Chondrocyte (in vitro differentiated cells): ENCODE data around the gene NPHS1. TPM values are rescaled to one million over a fixed set of nuclear protein-coding genes. Genes with fewer than 3 reads are reported as not detected.

Experiments
- DNase-seq: peaks from one replicate; pipeline ENCODE4 v3.0.0; 2021; ENCODE audit warnings: mixed read lengths, low spot score
- H3K27ac Mint-ChIP-seq: one replicate; pipeline ENCODE4 v1.8.0; 2021; ENCODE audit warnings: mild to moderate bottlenecking, moderate library complexity, mixed read lengths; ENCODE audit not compliant: unreplicated experiment
- H3K27me3 Mint-ChIP-seq: 2 replicates; pipeline ENCODE4 v1.8.0; 2021; ENCODE audit warnings: low read depth, mixed read lengths
- H3K36me3 Mint-ChIP-seq: 2 replicates; pipeline ENCODE4 v1.8.0; 2021; ENCODE audit warnings: low read depth, mixed read lengths
- H3K4me1 Mint-ChIP-seq: 2 replicates; pipeline ENCODE4 v1.8.0; 2021; ENCODE audit warnings: low read depth, mild to moderate bottlenecking, mixed read lengths
- H3K4me3 Mint-ChIP-seq: one replicate; pipeline ENCODE4 v1.8.0; 2021; ENCODE audit warnings: mild to moderate bottlenecking, moderate library complexity, mixed read lengths; ENCODE audit not compliant: unreplicated experiment
- H3K9me3 Mint-ChIP-seq: 2 replicates; pipeline ENCODE4 v1.8.0; 2021; ENCODE audit warnings: low read depth, mixed read lengths
- total RNA-seq: library from RNA; stranded (reverse); gene quantifications from 3 replicates; pipeline ENCODE4 v1.2.1, GENCODE V29; 2021
- TF ChIP-seq, protein P1 (sequence below): fragments of 200-600 bp; sonication (generic); IDR thresholded peaks from 2 replicates; pipeline ENCODE4 v1.5.0; 2021; ENCODE audit warnings: antibody characterized with exemption, mild to moderate bottlenecking, moderate library complexity

The NPHS1 gene
- total RNA-seq, 1 donor from 2014 or later, result not detected

DNA sequence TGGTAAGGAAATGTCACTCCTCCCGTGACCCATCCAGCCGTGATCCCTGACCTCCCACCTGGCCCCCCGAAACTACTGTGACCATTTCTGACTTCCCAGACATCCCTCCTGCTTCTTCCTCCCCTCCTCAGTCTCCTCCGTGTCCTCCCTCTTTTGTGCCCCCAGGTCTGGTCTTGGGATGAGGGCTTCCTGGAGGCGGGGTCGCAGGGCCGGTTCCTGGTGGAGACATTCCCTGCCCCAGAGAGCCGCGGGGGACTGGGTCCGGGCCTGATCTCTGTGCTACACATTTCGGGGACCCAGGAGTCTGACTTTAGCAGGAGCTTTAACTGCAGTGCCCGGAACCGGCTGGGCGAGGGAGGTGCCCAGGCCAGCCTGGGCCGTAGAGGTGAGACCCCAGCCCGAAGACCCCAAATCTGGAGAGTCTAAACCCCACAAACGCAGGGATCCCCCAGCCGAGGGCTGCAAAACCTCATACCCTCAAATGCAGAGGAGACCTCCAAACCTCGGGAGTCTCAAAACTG lies 9.4 kb upstream of the NPHS1 start:
- Mint-ChIP-seq H3K27ac (no peak overlapping the region), H3K27me3 (peaks cover 65% of the 10 kb centered on the region), H3K4me1 (peaks cover 9% of the 10 kb centered on the region), H3K4me3 (no peak overlapping the region), H3K9me3 (no peaks in the 10 kb centered on the region), H3K36me3 (no peaks in the 10 kb centered on the region)
- DNase-seq, result no peak
- TF ChIP-seq, protein P1, sequence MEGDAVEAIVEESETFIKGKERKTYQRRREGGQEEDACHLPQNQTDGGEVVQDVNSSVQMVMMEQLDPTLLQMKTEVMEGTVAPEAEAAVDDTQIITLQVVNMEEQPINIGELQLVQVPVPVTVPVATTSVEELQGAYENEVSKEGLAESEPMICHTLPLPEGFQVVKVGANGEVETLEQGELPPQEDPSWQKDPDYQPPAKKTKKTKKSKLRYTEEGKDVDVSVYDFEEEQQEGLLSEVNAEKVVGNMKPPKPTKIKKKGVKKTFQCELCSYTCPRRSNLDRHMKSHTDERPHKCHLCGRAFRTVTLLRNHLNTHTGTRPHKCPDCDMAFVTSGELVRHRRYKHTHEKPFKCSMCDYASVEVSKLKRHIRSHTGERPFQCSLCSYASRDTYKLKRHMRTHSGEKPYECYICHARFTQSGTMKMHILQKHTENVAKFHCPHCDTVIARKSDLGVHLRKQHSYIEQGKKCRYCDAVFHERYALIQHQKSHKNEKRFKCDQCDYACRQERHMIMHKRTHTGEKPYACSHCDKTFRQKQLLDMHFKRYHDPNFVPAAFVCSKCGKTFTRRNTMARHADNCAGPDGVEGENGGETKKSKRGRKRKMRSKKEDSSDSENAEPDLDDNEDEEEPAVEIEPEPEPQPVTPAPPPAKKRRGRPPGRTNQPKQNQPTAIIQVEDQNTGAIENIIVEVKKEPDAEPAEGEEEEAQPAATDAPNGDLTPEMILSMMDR, result no peak

DNA sequence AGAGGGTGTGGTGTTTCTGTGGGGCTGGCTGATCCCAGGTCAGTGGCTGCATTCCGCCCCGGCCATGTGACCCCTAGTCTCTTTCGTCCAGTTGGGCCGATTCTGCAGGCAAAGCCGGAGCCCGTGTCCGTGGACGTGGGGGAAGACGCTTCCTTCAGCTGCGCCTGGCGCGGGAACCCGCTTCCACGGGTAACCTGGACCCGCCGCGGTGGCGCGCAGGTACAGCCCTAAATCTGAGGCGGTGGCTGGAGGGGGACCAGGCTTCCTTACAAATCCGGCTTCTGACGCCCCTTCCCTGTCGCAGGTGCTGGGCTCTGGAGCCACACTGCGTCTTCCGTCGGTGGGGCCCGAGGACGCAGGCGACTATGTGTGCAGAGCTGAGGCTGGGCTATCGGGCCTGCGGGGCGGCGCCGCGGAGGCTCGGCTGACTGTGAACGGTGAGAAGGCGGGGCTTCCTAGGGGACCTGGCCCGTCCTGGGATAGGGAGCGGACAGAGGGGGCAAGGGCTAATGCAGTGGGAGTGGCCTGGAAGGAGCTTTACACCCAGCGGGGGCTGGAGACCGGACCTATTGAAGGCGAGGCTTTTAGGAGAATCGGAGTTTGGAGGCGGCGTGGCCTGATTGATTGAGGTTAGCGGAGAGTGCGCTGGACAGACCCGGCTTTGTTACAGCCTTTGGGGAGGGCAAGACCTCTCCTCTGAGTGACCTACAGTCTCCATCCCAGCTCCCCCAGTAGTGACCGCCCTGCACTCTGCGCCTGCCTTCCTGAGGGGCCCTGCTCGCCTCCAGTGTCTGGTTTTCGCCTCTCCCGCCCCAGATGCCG lies 8.7 kb upstream of the NPHS1 start:
- no peak for DNase-seq
- Mint-ChIP-seq H3K4me3 (peak overlapping the region; percentile 20), H3K36me3 (no peaks in the 10 kb centered on the region), H3K4me1 (peaks cover 9% of the 10 kb centered on the region), H3K27ac (no peak overlapping the region), H3K27me3 (peaks cover 60% of the 10 kb centered on the region), H3K9me3 (no peaks in the 10 kb centered on the region)
- TF ChIP-seq, protein P1, result no peak

DNA sequence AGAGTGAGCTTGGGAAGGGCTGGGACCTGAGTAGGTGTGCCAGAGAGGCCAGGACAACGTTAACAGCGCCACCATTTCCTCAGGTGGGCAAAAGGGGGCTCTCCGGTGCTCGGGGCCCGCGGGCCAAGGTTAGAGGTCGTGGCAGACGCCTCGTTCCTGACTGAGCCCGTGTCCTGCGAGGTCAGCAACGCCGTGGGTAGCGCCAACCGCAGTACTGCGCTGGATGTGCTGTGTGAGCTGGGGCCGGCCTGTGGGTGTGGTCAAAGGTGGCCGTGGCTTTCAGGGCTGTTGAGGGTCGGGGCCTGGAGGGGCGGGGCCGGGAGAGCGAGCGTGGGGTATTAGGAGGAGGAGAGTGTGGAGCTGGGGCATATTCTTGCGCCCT lies 8.1 kb upstream of the NPHS1 start:
- Mint-ChIP-seq H3K27me3 (peaks cover 59% of the 10 kb centered on the region), H3K9me3 (no peaks in the 10 kb centered on the region), H3K4me1 (peaks cover 9% of the 10 kb centered on the region), H3K4me3 (no peak overlapping the region), H3K36me3 (no peaks in the 10 kb centered on the region), H3K27ac (no peak overlapping the region)
- no peak for DNase-seq
- TF ChIP-seq, protein P1, result no peak

DNA sequence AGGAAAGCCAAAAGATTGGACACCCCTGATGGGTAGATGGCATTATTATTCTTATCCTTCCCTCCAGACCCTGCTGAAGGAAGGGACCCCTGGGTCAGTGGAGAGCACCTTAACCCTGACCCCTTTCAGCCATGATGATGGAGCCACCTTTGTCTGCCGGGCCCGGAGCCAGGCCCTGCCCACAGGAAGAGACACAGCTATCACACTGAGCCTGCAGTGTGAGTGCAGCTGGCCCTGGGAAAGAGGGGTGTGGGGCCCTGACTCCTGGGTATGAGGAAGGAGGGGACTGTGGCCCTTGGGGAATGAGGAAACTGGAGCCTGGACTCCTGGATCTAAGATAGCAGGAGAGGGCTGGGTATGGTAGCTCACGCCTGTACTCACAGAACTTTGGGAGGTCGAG lies 7.1 kb upstream of the NPHS1 start:
- no peak for DNase-seq
- peaks cover 63% of the 10 kb centered on the region for H3K27me3 Mint-ChIP-seq
- peaks cover 9% of the 10 kb centered on the region for H3K4me1 Mint-ChIP-seq
- no peaks in the 10 kb centered on the region for H3K36me3 Mint-ChIP-seq
- no peak overlapping the region for H3K27ac Mint-ChIP-seq
- TF ChIP-seq, protein P1, result no peak
- H3K9me3 Mint-ChIP-seq, result no peaks in the 10 kb centered on the region
- no peak overlapping the region for H3K4me3 Mint-ChIP-seq

DNA sequence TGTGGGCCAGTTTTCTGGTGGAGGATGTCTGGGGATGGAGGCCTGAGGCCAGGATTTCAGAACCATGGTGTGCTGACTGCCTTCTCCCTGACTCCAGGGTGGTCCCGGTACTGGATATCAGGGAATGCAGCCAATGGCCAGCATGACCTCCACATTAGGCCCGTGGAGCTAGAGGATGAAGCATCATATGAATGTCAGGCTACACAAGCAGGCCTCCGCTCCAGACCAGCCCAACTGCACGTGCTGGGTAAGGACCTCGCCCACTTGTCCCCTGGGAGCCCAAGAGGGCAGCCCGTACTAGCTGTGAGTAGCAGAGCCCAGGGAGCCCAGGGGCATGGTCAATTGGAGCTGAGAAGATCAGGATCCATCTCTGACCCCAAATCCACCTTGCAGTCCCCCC lies 6.0 kb upstream of the NPHS1 start:
- H3K27ac Mint-ChIP-seq, result no peak overlapping the region
- DNase-seq, result no peak

More for the DNA sequence above, 6.0 kb upstream of the NPHS1 start:
- Mint-ChIP-seq H3K4me1 (peaks cover 9% of the 10 kb centered on the region), H3K27me3 (peaks cover 68% of the 10 kb centered on the region), H3K9me3 (no peaks in the 10 kb centered on the region), H3K36me3 (no peaks in the 10 kb centered on the region), H3K4me3 (no peak overlapping the region)
- TF ChIP-seq, protein P1, result no peak
